Loucy (cell line): Measurements from ENCODE around the gene FMNL2.

Experiments used
- H2AFZ ChIP-seq: fragments of 200-600 bp; sonication (generic); 2 replicates; pipeline ENCODE4 v1.6.0; 2016; ENCODE audit warnings: antibody characterized with exemption, mild to moderate bottlenecking, low read length, moderate library complexity
- H3F3A ChIP-seq: fragments of 200-600 bp; 2 replicates; pipeline ENCODE4 v1.6.0; 2016; ENCODE audit warnings: antibody characterized with exemption, low read depth, mild to moderate bottlenecking
- H3K27me3 ChIP-seq: fragments of 200-600 bp; sonication (generic); 2 replicates; pipeline ENCODE4 v1.6.1; 2014; ENCODE audit warnings: low read length, mild to moderate bottlenecking; ENCODE audit not compliant: insufficient read depth, poor library complexity, severe bottlenecking
- H3K36me3 ChIP-seq: fragments of 200-600 bp; sonication (generic); 2 replicates; pipeline ENCODE4 v1.6.1; 2016; ENCODE audit warnings: low read length; ENCODE audit not compliant: insufficient read depth
- H3K4me1 ChIP-seq: fragments of 200-600 bp; sonication (generic); 2 replicates; pipeline ENCODE4 v1.5.1; 2014; ENCODE audit warnings: low read length, mild to moderate bottlenecking; ENCODE audit not compliant: insufficient read depth, poor library complexity, severe bottlenecking
- H3K4me2 ChIP-seq: fragments of 200-600 bp; sonication (generic); 2 replicates; pipeline ENCODE4 v1.6.0; 2014; ENCODE audit warnings: antibody characterized with exemption, low read length, low read depth, mild to moderate bottlenecking; ENCODE audit not compliant: poor library complexity, severe bottlenecking
- H3K4me3 ChIP-seq: fragments of 200-600 bp; sonication (generic); 2 replicates; pipeline ENCODE4 v1.5.1; 2014; ENCODE audit warnings: low read length, mild to moderate bottlenecking, mixed read lengths; ENCODE audit not compliant: poor library complexity, severe bottlenecking
- H3K79me2 ChIP-seq: fragments of 200-600 bp; sonication (generic); 2 replicates; pipeline ENCODE4 v1.6.1; 2014; ENCODE audit warnings: low read length; ENCODE audit not compliant: insufficient read depth
- H3K9ac ChIP-seq: fragments of 200-600 bp; sonication (generic); 2 replicates; pipeline ENCODE4 v1.6.0; 2014; ENCODE audit warnings: mild to moderate bottlenecking, low read depth, low read length, moderate library complexity; ENCODE audit not compliant: poor library complexity, severe bottlenecking
- H3K9me2 ChIP-seq: fragments of 200-600 bp; sonication (generic); replicated peaks from 2 replicates; pipeline ENCODE4 v1.6.1; 2016; ENCODE audit warnings: low read depth, low read length, mixed read lengths
- H3K9me3 ChIP-seq: fragments of 200-600 bp; sonication (generic); 2 replicates; pipeline ENCODE4 v1.6.1; 2014; ENCODE audit warnings: mild to moderate bottlenecking, antibody characterized with exemption, low read length, low read depth; ENCODE audit not compliant: insufficient read depth
- H4K20me1 ChIP-seq: fragments of 200-600 bp; sonication (generic); 2 replicates; pipeline ENCODE4 v1.6.0; 2014; ENCODE audit warnings: antibody characterized with exemption, low read length, mild to moderate bottlenecking; ENCODE audit not compliant: insufficient read depth, poor library complexity, severe bottlenecking
- CTCF ChIP-seq: fragments of 200-600 bp; sonication (generic); conservative IDR thresholded peaks from 2 replicates; pipeline ENCODE4 v1.5.1; 2014; ENCODE audit warnings: mild to moderate bottlenecking, antibody characterized with exemption, low read length
- EZH2phosphoT487 ChIP-seq: fragments of 200-600 bp; IDR thresholded peaks from 2 replicates; pipeline ENCODE4 v1.6.1; 2018; ENCODE audit warnings: antibody characterized with exemption, mild to moderate bottlenecking, moderate library complexity, borderline replicate concordance

Gene FMNL2

DNA sequence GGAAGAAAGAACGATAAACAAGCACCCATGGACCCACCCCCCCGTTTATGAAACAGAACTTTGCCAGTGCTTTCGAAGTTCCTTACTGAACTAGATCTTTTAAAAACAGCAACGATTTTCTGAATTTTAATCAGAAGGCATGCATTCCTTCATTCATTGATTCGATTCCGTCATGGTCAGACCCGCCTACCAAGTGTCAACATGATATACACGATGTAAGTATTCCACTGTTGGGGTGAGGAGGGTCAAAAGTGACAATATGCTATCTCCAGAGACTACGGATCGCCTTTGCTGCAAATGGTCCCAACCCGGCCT, 316 bp upstream of the FMNL2 start:
- Histone ChIP-seq H3K79me2 (no peaks in the 10 kb centered on the region), H3F3A (no peaks in the 10 kb centered on the region), H3K9me2 (no peaks in the 10 kb centered on the region), H3K4me2 (no peak overlapping the region), H4K20me1 (no peaks in the 10 kb centered on the region), H3K27me3 (no peaks in the 10 kb centered on the region), H3K4me3 (no peak overlapping the region), H3K9ac (no peak overlapping the region), H3K4me1 (no peaks in the 10 kb centered on the region), H3K9me3 (no peaks in the 10 kb centered on the region), H3K36me3 (no peaks in the 10 kb centered on the region), H2AFZ (no peak overlapping the region)
- TF ChIP-seq CTCF = no peak
- no peak for TF ChIP-seq EZH2phosphoT487

DNA sequence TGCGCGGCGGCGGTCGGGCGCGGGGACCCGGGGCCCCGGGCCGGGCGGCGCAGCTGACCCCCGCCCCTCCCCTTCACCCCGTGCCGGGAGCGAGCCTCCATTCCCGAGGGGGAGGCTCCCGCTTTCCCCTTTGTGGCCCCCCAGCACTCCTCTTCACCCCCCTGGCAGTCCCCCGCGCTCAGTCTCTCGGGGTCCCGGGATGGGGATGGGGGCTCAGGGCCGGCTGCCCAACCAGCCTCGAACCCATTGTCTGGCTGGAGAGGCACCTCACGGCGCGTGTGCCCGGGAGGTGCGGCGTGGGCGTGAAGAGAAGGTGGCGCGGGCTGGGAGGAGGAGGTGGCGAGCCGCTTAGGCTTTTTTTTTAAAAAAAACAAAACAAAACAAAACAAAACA, 748 bp downstream of the FMNL2 start:
- Histone ChIP-seq H3K4me3 (no peak overlapping the region), H3K79me2 (no peaks in the 10 kb centered on the region), H4K20me1 (no peaks in the 10 kb centered on the region), H3K4me1 (no peaks in the 10 kb centered on the region), H3K4me2 (no peak overlapping the region), H3K36me3 (no peaks in the 10 kb centered on the region), H3K9me2 (no peaks in the 10 kb centered on the region), H3K9ac (no peak overlapping the region), H3K9me3 (no peaks in the 10 kb centered on the region), H3F3A (no peaks in the 10 kb centered on the region), H3K27me3 (no peaks in the 10 kb centered on the region), H2AFZ (no peak overlapping the region)
- TF ChIP-seq EZH2phosphoT487 (no peak), CTCF (no peak)

DNA sequence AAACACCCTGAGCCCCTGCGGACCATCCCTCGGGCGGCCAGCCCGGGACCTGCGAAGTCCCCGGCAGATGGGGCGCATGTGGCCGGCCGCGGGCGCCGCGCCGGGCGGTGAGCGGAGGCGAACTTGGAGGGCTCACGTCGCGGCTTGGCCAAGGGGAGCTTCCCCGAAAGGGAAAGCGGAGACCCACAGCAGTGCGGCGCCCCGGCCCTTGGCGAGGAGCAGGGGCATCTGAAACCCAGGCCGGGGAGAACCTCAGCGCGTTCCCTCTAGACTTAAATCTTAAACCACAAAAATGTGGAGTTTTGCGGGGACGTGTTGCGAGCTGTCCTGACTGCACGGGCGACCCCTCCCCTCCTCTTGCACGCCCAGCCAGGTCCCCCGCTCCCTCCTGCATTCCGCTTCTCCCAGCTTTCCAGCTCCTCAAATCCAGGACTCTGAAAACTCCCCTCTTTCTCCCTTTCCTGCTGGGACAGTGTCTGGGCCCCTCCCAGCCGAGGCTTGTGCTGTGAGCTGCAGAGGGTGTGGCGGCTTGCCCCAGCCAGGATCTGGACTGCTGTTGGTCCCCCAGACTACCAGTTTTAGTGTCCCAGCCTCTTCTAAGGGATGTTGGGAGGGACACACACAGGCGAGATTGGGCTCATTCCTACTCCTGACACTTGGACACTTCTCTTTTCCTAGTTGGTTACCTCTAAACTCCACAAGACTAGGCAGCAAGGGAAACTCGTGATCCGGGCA, 1.3 kb downstream of the FMNL2 start:
- no peaks in the 10 kb centered on the region for H3K36me3 ChIP-seq
- H2AFZ ChIP-seq = no peak overlapping the region
- H3F3A ChIP-seq = no peaks in the 10 kb centered on the region
- no peak overlapping the region for H3K9ac ChIP-seq
- H3K9me3 ChIP-seq = no peaks in the 10 kb centered on the region
- TF ChIP-seq CTCF = no peak
- no peak overlapping the region for H3K4me2 ChIP-seq
- H3K4me3 ChIP-seq = no peak overlapping the region
- H3K4me1 ChIP-seq = no peaks in the 10 kb centered on the region
- H3K79me2 ChIP-seq = no peaks in the 10 kb centered on the region
- no peaks in the 10 kb centered on the region for H3K9me2 ChIP-seq
- H4K20me1 ChIP-seq = no peaks in the 10 kb centered on the region
- H3K27me3 ChIP-seq = no peaks in the 10 kb centered on the region
